ENCODE data around the gene MIOX. TPM values are rescaled to one million over a fixed set of nuclear protein-coding genes. Genes with fewer than 3 reads are reported as not detected.
A peak's percentile ranks its signal among the peaks of the same experiment; 100 is the strongest.

Gene MIOX
- total and polyA plus RNA-seq, 10 of the 15 experiments (the other 5 are each of a cell fraction or from before 2014, with no cell fraction given): 0.10 to 0.31 TPM; not detected in 8

DNA sequence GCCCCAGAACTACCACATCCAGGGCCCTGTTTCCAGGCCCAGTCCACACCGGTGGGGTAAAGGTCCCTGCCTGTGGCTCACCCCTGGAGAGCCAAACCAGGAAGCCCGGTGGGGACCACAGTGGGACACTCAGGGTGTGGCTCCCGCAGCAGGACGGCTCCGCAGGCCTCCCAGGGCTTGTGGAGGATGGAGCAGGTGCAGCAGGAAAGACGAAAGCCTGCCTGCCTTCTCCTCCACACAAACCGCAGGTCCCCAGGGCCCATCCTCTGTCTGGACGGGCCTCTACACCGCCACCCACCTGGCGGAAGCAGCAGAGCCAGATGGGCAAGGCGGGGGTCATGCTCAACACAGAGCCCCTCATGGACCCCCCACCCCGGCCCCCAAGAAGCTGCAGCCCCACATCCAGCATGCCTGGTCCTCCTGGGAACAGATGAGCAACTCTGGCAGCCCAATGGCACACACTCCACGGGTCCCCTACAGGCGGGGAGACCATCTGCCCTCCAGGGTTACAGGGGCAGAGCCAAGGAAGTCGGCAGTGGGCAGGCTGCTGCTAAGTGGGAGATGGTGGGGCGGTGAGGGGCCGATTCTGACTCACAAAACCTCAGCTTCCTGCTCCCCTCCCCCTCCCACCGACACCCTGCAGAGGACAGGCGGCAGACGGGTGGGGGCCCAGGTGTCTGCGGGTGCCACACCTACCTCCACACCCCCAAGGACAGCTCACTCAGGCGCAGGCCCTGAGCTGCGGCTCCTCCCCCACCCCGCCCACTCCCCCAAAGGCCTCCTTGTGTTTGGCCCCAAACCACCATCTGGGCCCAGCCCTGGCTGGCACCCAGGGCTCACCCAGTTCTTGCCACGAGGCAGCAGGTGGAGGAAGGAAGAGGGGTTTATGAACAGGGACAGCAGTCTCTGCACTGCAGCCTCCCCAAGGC lies 17.0 kb upstream of the MIOX start (continued):
- TF ChIP-seq, protein P1, sequence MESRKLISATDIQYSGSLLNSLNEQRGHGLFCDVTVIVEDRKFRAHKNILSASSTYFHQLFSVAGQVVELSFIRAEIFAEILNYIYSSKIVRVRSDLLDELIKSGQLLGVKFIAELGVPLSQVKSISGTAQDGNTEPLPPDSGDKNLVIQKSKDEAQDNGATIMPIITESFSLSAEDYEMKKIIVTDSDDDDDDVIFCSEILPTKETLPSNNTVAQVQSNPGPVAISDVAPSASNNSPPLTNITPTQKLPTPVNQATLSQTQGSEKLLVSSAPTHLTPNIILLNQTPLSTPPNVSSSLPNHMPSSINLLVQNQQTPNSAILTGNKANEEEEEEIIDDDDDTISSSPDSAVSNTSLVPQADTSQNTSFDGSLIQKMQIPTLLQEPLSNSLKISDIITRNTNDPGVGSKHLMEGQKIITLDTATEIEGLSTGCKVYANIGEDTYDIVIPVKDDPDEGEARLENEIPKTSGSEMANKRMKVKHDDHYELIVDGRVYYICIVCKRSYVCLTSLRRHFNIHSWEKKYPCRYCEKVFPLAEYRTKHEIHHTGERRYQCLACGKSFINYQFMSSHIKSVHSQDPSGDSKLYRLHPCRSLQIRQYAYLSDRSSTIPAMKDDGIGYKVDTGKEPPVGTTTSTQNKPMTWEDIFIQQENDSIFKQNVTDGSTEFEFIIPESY (IDR thresholded peaks at IDR 0.05): no peak
- TF ChIP-seq CREM (IDR thresholded peaks at IDR 0.05; ENCODE audit: low read depth) (peak; percentile 78; the same call in 1 of the 2 replicates), MEF2B (IDR thresholded peaks at IDR 0.05; ENCODE audit: partially characterized antibody, poor library complexity, severe bottlenecking) (peak; percentile 86), ZSCAN29 (IDR thresholded peaks at IDR 0.05) (no peak), WRNIP1 (IDR thresholded peaks at IDR 0.05; ENCODE audit: borderline replicate concordance, low read depth, low read length) (no peak), SREBF2 (IDR thresholded peaks at IDR 0.05; ENCODE audit: low read length) (no peak), CHD2 (IDR thresholded peaks at IDR 0.05; ENCODE audit: borderline replicate concordance, low read depth, low read length) (peak; percentile 87), HDAC6 (IDR thresholded peaks at IDR 0.05; ENCODE audit: unreplicated experiment) (no peak), POLR2A (IDR thresholded peaks at IDR 0.05; ENCODE audit: low read depth, low read length) (peak; percentile 69), SRF (IDR thresholded peaks at IDR 0.05; ENCODE audit: low read depth in 2 of 2, low read length in 2 of 2) (no peak), NR2C1 (IDR thresholded peaks at IDR 0.05) (no peak)
- TF ChIP-seq, protein P2, sequence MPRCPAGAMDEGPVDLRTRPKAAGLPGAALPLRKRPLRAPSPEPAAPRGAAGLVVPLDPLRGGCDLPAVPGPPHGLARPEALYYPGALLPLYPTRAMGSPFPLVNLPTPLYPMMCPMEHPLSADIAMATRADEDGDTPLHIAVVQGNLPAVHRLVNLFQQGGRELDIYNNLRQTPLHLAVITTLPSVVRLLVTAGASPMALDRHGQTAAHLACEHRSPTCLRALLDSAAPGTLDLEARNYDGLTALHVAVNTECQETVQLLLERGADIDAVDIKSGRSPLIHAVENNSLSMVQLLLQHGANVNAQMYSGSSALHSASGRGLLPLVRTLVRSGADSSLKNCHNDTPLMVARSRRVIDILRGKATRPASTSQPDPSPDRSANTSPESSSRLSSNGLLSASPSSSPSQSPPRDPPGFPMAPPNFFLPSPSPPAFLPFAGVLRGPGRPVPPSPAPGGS (IDR thresholded peaks at IDR 0.05; ENCODE audit: borderline replicate concordance, insufficient read depth, low read depth, low read length, poor library complexity, severe bottlenecking): peak; percentile 63
- TF ChIP-seq, protein P3, sequence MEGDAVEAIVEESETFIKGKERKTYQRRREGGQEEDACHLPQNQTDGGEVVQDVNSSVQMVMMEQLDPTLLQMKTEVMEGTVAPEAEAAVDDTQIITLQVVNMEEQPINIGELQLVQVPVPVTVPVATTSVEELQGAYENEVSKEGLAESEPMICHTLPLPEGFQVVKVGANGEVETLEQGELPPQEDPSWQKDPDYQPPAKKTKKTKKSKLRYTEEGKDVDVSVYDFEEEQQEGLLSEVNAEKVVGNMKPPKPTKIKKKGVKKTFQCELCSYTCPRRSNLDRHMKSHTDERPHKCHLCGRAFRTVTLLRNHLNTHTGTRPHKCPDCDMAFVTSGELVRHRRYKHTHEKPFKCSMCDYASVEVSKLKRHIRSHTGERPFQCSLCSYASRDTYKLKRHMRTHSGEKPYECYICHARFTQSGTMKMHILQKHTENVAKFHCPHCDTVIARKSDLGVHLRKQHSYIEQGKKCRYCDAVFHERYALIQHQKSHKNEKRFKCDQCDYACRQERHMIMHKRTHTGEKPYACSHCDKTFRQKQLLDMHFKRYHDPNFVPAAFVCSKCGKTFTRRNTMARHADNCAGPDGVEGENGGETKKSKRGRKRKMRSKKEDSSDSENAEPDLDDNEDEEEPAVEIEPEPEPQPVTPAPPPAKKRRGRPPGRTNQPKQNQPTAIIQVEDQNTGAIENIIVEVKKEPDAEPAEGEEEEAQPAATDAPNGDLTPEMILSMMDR (IDR thresholded peaks at IDR 0.05 in 2 of 3, conservative IDR thresholded peaks at IDR 0.05 in 1 of 3; ENCODE audit: control insufficient read depth in 2 of 3, extremely low read depth in 1 of 3, insufficient read depth in 1 of 3, low read depth in 3 of 3, low read length in 3 of 3): peak in 1 of 3 experiments; percentile 13; a peak in 2 of 6 replicates
- TF ChIP-seq, protein P4, sequence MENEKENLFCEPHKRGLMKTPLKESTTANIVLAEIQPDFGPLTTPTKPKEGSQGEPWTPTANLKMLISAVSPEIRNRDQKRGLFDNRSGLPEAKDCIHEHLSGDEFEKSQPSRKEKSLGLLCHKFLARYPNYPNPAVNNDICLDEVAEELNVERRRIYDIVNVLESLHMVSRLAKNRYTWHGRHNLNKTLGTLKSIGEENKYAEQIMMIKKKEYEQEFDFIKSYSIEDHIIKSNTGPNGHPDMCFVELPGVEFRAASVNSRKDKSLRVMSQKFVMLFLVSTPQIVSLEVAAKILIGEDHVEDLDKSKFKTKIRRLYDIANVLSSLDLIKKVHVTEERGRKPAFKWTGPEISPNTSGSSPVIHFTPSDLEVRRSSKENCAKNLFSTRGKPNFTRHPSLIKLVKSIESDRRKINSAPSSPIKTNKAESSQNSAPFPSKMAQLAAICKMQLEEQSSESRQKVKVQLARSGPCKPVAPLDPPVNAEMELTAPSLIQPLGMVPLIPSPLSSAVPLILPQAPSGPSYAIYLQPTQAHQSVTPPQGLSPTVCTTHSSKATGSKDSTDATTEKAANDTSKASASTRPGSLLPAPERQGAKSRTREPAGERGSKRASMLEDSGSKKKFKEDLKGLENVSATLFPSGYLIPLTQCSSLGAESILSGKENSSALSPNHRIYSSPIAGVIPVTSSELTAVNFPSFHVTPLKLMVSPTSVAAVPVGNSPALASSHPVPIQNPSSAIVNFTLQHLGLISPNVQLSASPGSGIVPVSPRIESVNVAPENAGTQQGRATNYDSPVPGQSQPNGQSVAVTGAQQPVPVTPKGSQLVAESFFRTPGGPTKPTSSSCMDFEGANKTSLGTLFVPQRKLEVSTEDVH (IDR thresholded peaks at IDR 0.05; ENCODE audit: low read depth, partially characterized antibody): no peak
- TF ChIP-seq, protein P5, sequence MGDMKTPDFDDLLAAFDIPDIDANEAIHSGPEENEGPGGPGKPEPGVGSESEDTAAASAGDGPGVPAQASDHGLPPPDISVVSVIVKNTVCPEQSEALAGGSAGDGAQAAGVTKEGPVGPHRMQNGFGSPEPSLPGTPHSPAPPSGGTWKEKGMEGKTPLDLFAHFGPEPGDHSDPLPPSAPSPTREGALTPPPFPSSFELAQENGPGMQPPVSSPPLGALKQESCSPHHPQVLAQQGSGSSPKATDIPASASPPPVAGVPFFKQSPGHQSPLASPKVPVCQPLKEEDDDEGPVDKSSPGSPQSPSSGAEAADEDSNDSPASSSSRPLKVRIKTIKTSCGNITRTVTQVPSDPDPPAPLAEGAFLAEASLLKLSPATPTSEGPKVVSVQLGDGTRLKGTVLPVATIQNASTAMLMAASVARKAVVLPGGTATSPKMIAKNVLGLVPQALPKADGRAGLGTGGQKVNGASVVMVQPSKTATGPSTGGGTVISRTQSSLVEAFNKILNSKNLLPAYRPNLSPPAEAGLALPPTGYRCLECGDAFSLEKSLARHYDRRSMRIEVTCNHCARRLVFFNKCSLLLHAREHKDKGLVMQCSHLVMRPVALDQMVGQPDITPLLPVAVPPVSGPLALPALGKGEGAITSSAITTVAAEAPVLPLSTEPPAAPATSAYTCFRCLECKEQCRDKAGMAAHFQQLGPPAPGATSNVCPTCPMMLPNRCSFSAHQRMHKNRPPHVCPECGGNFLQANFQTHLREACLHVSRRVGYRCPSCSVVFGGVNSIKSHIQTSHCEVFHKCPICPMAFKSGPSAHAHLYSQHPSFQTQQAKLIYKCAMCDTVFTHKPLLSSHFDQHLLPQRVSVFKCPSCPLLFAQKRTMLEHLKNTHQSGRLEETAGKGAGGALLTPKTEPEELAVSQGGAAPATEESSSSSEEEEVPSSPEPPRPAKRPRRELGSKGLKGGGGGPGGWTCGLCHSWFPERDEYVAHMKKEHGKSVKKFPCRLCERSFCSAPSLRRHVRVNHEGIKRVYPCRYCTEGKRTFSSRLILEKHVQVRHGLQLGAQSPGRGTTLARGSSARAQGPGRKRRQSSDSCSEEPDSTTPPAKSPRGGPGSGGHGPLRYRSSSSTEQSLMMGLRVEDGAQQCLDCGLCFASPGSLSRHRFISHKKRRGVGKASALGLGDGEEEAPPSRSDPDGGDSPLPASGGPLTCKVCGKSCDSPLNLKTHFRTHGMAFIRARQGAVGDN (IDR thresholded peaks at IDR 0.05): no peak
